Neural progenitor cell (in vitro differentiated cells): Measurements from ENCODE around the gene CENPO. TPM values are rescaled to one million over a fixed set of nuclear protein-coding genes. Genes with fewer than 3 reads are reported as not detected.
"Not testable (repeated sequence)": the region's sequence is repeated elsewhere in the genome, so short reads cannot be mapped to it uniquely, and the experiment has no call there.

Source experiments
- DNase-seq: peaks from one replicate; pipeline ENCODE4 v3.0.0-alpha.2; 2016; ENCODE audit warnings: low spot score
- H2AFZ ChIP-seq: fragments of 200-600 bp; sonication (generic); replicated peaks from 2 replicates; pipeline ENCODE4 v1.6.1; 2016; ENCODE audit warnings: antibody characterized with exemption
- H3F3A ChIP-seq: fragments of 200-600 bp; sonication (generic); 2 replicates; pipeline ENCODE4 v1.6.1; 2016; ENCODE audit warnings: antibody characterized with exemption, low read depth
- H3K27ac ChIP-seq: fragments of 200-600 bp; sonication (generic); 2 replicates; pipeline ENCODE4 v1.5.1; 2016; ENCODE audit warnings: mild to moderate bottlenecking
- H3K27me3 ChIP-seq: fragments of 200-600 bp; sonication (generic); 2 replicates; pipeline ENCODE4 v1.6.1; 2016; ENCODE audit warnings: mild to moderate bottlenecking, moderate library complexity
- H3K36me3 ChIP-seq: fragments of 200-600 bp; sonication (generic); 2 replicates; pipeline ENCODE4 v1.5.1; 2016
- H3K4me1 ChIP-seq: fragments of 200-600 bp; sonication (generic); 2 replicates; pipeline ENCODE4 v1.6.1; 2016; ENCODE audit warnings: mixed run types
- H3K4me2 ChIP-seq: fragments of 200-600 bp; sonication (generic); 2 replicates; pipeline ENCODE4 v1.6.1; 2016
- H3K4me3 ChIP-seq: fragments of 200-600 bp; sonication (generic); 2 replicates; pipeline ENCODE4 v1.5.1; 2016
- H3K79me2 ChIP-seq: fragments of 200-600 bp; sonication (generic); 2 replicates; pipeline ENCODE4 v1.6.1; 2016; ENCODE audit warnings: low read depth
- H3K9ac ChIP-seq: fragments of 200-600 bp; sonication (generic); 2 replicates; pipeline ENCODE4 v1.6.1; 2016
- H3K9me3 ChIP-seq: fragments of 200-600 bp; sonication (generic); 2 replicates; pipeline ENCODE4 v1.5.1; 2016; ENCODE audit warnings: low read depth
- H4K20me1 ChIP-seq: fragments of 200-600 bp; sonication (generic); 2 replicates; pipeline ENCODE4 v1.6.1; 2016; ENCODE audit warnings: low read depth
- H3K27ac Mint-ChIP-seq: 3 replicates; pipeline ENCODE4 v1.8.0; 2021; ENCODE audit warnings: mixed read lengths
- H3K27me3 Mint-ChIP-seq: 2 replicates; pipeline ENCODE4 v1.8.0; 2022; ENCODE audit warnings: low read depth, mild to moderate bottlenecking, inconsistent platforms, moderate library complexity, mixed read lengths; ENCODE audit not compliant: insufficient read depth
- H3K36me3 Mint-ChIP-seq: 3 replicates; pipeline ENCODE4 v1.8.0; 2021; ENCODE audit warnings: mixed read lengths
- H3K4me1 Mint-ChIP-seq: 3 replicates; pipeline ENCODE4 v1.8.0; 2021; ENCODE audit warnings: mixed read lengths
- H3K4me3 Mint-ChIP-seq: 3 replicates; pipeline ENCODE4 v1.8.0; 2021; ENCODE audit warnings: mild to moderate bottlenecking, moderate library complexity, mixed read lengths
- H3K9me3 Mint-ChIP-seq: 3 replicates; pipeline ENCODE4 v1.8.0; 2020; ENCODE audit warnings: mixed read lengths
- EZH2 ChIP-seq: fragments of 200-600 bp; sonication (generic); IDR thresholded peaks from 2 replicates; pipeline ENCODE4 v1.6.1; 2017; ENCODE audit warnings: antibody characterized with exemption, mild to moderate bottlenecking, moderate library complexity
- EZH2phosphoT487 ChIP-seq: fragments of 200-600 bp; sonication (generic); IDR thresholded peaks from 2 replicates; pipeline ENCODE4 v1.6.1; 2017; ENCODE audit warnings: antibody characterized with exemption
- total RNA-seq: library from RNA; depleted of rRNA; stranded (reverse); fragments of >200 nt; gene quantifications from 2 replicates; pipeline ENCODE4 v1.2.3, GENCODE V29; 2015; ENCODE audit warnings: low replicate concordance
- TF ChIP-seq, protein P1 (sequence below): fragments of 200-600 bp; sonication (generic); IDR thresholded peaks from 2 replicates; pipeline ENCODE4 v1.5.1; 2017; ENCODE audit warnings: antibody characterized with exemption, mild to moderate bottlenecking

Gene CENPO
- total RNA-seq, 1 donor from 2014 or later = 50.6 TPM

DNA sequence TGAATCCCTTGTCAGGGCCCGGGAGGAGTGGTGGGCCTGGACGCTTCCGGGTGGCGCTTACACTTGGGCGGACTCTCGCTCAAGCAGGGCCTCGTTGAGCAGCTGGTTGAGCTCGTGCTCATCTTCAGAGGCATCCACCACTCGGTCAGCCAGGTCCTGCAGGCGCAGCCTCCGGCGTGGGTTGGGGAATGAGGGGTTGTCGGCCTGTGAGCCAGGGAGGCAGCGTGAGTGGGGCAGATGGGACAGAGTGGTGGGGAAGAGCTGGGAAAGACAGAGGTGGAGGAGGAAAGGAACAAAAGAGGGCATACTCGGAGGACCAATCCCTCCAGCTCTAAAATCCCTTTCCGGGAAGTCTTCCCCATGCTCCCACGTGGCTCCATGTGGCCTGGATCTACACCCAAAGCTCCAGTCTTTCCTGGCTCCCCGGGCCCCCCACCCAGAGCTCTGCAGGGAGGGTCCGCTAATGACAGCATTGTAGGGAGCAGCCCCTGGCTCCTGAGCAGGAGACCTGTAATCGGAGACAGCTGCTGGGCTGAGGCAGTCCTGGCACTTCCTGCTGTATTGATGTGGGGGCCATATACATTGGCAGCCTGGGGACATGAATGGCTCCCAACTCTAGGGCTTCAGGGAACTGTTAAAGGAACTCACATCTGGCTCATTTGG is 41.6 kb downstream of the CENPO start:
- peaks cover 31% of the 10 kb centered on the region for H3K36me3 Mint-ChIP-seq
- H3K27ac Mint-ChIP-seq = no peak overlapping the region
- H3K4me3 Mint-ChIP-seq = no peak overlapping the region
- Histone ChIP-seq H3K4me3 (no peak overlapping the region), H3K9ac (no peak overlapping the region), H3F3A (peaks cover 20% of the 10 kb centered on the region), H3K9me3 (no peaks in the 10 kb centered on the region), H3K4me1 (peaks cover 23% of the 10 kb centered on the region), H3K27ac (no peak overlapping the region), H3K4me2 (no peak overlapping the region), H2AFZ (no peak overlapping the region), H4K20me1 (no peaks in the 10 kb centered on the region), H3K27me3 (no peaks in the 10 kb centered on the region), H3K36me3 (no peaks in the 10 kb centered on the region), H3K79me2 (no peaks in the 10 kb centered on the region)
- H3K4me1 Mint-ChIP-seq = peaks cover 29% of the 10 kb centered on the region
- no peaks in the 10 kb centered on the region for H3K9me3 Mint-ChIP-seq
- TF ChIP-seq, protein P1, sequence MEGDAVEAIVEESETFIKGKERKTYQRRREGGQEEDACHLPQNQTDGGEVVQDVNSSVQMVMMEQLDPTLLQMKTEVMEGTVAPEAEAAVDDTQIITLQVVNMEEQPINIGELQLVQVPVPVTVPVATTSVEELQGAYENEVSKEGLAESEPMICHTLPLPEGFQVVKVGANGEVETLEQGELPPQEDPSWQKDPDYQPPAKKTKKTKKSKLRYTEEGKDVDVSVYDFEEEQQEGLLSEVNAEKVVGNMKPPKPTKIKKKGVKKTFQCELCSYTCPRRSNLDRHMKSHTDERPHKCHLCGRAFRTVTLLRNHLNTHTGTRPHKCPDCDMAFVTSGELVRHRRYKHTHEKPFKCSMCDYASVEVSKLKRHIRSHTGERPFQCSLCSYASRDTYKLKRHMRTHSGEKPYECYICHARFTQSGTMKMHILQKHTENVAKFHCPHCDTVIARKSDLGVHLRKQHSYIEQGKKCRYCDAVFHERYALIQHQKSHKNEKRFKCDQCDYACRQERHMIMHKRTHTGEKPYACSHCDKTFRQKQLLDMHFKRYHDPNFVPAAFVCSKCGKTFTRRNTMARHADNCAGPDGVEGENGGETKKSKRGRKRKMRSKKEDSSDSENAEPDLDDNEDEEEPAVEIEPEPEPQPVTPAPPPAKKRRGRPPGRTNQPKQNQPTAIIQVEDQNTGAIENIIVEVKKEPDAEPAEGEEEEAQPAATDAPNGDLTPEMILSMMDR = no peak
- no peak for TF ChIP-seq EZH2
- no peak for TF ChIP-seq EZH2phosphoT487
- no peak for DNase-seq
- peaks cover 10% of the 10 kb centered on the region for H3K27me3 Mint-ChIP-seq

DNA sequence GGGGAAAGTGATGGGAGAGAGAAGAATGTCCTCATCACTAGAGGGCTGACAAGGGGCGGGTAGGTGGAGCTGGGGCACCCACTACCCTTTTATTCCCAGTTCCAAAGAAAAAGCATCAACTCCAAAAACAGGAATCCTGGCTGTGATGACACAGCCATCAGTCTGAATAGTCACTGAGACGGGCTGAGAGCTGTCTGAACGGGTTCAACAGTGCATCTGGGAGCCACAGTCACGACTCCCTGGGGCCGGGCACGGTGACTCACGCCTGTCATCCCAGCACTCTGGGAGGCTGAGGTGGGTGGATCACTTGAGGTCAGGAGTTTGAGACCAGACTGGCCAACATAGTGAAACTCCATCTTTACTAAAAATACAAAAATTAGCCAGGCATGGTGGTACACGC is 42.2 kb downstream of the CENPO start:
- H3K27ac ChIP-seq, H3K9me3 ChIP-seq, H3K79me2 ChIP-seq, H3K9me3 Mint-ChIP-seq, H3K27ac Mint-ChIP-seq, H3K4me2 ChIP-seq, H3K9ac ChIP-seq, H3K4me3 Mint-ChIP-seq, DNase-seq, H3K27me3 ChIP-seq, H2AFZ ChIP-seq, H3K36me3 ChIP-seq, H3K4me3 ChIP-seq, H4K20me1 ChIP-seq: not testable (repeated sequence)
- H3K27me3 Mint-ChIP-seq = peaks cover 10% of the 10 kb centered on the region
- H3K36me3 Mint-ChIP-seq = peaks cover 28% of the 10 kb centered on the region
- peaks cover 26% of the 10 kb centered on the region for H3K4me1 Mint-ChIP-seq
- Histone ChIP-seq H3F3A (peaks cover 20% of the 10 kb centered on the region), H3K4me1 (peaks cover 23% of the 10 kb centered on the region)

DNA sequence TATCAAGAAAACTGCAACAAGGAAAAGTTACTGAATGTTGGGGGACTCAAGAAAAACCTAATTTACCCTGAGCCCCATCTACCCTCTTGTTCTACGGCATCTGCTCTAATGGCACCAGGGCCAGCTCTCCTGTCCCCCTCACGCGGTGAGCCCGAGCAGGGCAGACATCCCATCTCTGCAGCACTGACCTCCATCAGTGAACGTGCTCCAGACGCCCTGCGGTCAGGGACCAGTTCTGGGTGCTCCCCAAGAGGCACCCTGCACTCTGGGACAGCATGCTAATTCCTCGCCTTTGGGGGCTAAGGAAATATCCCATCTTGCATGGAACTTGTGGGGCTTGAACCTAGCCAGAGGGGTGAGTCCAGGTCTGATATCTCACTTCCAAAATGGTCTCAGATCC is 43.0 kb downstream of the CENPO start:
- Mint-ChIP-seq H3K4me1 (peaks cover 28% of the 10 kb centered on the region), H3K36me3 (peaks cover 26% of the 10 kb centered on the region), H3K27ac (peak overlapping the region; percentile 46), H3K27me3 (peaks cover 10% of the 10 kb centered on the region), H3K4me3 (no peak overlapping the region), H3K9me3 (no peaks in the 10 kb centered on the region)
- Histone ChIP-seq H3K27me3 (no peaks in the 10 kb centered on the region), H3K9ac (no peak overlapping the region), H3K4me2 (no peak overlapping the region), H3K79me2 (no peaks in the 10 kb centered on the region), H3K36me3 (no peaks in the 10 kb centered on the region), H3K4me1 (peaks cover 22% of the 10 kb centered on the region), H4K20me1 (no peaks in the 10 kb centered on the region), H3K4me3 (no peak overlapping the region), H3F3A (peaks cover 20% of the 10 kb centered on the region), H2AFZ (no peak overlapping the region), H3K27ac (no peak overlapping the region), H3K9me3 (no peaks in the 10 kb centered on the region)
- no peak for TF ChIP-seq EZH2phosphoT487
- TF ChIP-seq, protein P1 = no peak
- no peak for TF ChIP-seq EZH2
- no peak for DNase-seq

DNA sequence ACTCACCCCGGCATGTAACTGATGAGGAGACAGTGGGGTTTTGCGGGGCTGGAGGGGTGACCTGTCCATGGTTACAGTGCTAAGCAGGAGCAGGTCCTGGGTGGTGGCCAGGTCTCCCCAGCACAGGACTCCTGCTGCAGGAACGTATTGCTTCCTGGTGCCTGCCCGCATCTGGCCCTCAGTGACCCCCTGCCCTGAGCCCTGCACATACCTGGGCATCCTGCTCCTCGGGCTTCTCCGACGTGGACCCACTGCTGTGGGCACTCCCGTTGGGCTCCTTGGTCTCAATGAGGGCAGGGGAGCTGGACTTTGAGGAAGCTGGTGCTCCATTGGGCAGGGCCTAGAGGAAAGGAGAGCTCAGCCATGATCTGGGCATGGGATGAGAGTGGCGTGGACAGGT is 43.5 kb downstream of the CENPO start:
- no peak overlapping the region for H3K9ac ChIP-seq
- H3K36me3 ChIP-seq = no peaks in the 10 kb centered on the region
- H3F3A ChIP-seq = peaks cover 16% of the 10 kb centered on the region
- TF ChIP-seq, protein P1 = no peak
- no peak for TF ChIP-seq EZH2
- no peak for TF ChIP-seq EZH2phosphoT487
- no peak overlapping the region for H3K4me2 ChIP-seq
- Mint-ChIP-seq H3K4me1 (peaks cover 25% of the 10 kb centered on the region), H3K36me3 (peaks cover 26% of the 10 kb centered on the region), H3K27ac (no peak overlapping the region), H3K9me3 (no peaks in the 10 kb centered on the region), H3K4me3 (no peak overlapping the region), H3K27me3 (peaks cover 12% of the 10 kb centered on the region)
- no peak for DNase-seq
- H4K20me1 ChIP-seq = no peaks in the 10 kb centered on the region
- H3K79me2 ChIP-seq = no peaks in the 10 kb centered on the region
- peaks cover 18% of the 10 kb centered on the region for H3K4me1 ChIP-seq
- no peaks in the 10 kb centered on the region for H3K9me3 ChIP-seq
- H3K27ac ChIP-seq = no peak overlapping the region
- no peak overlapping the region for H3K4me3 ChIP-seq
- H3K27me3 ChIP-seq = no peaks in the 10 kb centered on the region
- no peak overlapping the region for H2AFZ ChIP-seq
